DMS114 treated with DMSO at 0.1 percent for 48 hours (cell line): Measurements from ENCODE around the gene OTOS.

Experiments
- DNase-seq: peaks from one replicate; lab custom pipeline; 2025; ENCODE audit not compliant: unreplicated experiment; lab: John Stamatoyannopoulos, UW

Gene OTOS

DNA sequence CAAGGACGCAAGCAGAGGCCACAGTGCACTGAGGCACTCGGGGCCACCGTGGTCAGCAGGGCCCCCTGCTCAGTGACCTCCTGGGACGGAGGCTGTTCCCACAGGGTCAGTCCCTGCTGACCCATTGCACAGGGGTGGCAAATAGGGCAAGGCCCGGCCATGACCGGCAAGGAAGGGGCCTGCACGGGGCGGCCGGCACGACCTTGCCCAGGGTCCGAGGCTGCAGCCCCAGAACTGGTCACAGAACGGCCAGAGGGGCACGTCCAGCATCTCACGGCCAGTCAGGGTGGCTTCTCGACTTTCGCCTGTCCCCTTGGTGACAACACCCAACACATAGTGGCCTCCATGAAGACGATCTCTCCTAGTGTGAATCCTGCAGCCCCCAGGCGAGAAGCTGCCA lies 27.6 kb upstream of the OTOS start:
- no peak for DNase-seq

DNA sequence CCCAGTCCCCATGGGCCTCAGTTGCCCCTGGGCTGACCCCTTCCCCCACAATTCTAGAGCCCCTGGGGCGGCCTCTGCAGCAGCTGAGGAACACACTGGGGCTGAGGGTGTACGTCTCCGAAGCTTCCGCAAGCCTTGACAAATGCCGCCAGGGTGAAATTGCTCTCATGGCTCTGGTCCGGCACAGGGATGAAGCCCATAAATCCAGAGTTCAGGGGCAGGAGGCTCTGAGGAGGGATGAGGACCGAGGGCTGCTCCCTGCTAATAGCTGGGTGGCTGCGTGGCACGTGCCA lies 27.1 kb upstream of the OTOS start:
- no peak for DNase-seq

DNA sequence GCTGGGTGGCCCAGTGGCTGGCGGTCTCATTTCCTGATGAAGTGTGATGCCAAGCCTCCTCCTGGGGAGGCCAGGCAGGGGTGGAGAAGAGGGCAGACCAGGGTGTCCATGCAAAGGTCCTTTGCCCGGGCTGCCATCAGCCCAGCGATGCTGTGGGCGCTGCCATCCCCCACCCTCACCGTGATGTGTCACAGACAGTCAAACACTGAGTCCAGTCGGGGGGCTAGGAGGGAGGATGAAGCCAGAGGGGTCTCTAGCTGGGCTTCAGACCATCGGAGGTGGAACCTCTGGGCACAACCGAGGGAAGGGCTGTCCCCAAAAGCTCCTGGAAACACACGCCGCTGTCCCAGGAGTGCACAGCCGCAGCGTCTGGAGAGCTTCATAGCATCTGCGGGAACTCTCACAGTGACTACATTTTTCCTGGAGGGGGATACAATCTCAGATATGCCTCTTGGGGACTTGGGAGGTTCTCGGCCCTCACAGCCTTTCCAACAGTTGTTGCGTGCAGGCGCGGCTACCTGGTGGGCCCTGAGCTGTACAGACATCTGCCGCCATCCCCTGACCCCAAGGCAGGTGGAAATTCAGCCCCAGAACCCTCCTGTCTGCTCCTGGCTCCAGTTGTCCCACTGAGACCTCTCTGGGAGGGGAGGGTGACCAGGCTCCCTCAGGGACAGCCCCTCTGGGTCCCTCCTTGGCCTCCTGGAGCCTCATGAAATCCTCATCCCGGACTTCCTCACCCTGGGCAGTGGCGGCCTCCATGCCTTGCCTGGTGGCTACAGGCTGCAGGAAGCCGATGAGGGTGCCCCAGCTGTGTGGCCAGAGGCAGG lies 26.5 kb upstream of the OTOS start:
- no peak for DNase-seq

DNA sequence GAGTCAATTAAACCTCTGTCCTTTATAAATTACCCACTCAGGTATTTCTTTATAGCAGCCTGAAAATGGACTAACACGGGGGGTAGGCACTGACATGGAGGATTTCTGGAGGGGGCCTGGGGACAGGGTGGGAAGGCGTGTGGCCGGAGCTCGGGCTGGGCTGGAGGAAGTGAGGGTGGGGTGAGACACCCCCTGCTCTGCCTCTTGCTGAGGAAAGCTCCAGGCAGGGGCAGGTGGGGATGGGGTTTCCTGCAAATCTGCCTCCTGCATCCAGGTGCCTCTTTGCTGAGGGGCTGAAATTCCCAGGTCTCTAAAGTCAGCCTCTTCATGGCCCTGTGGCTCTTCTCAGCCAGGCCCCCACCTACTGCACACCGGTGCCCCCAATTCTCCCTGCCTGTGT lies 25.7 kb upstream of the OTOS start:
- DNase-seq: no peak

DNA sequence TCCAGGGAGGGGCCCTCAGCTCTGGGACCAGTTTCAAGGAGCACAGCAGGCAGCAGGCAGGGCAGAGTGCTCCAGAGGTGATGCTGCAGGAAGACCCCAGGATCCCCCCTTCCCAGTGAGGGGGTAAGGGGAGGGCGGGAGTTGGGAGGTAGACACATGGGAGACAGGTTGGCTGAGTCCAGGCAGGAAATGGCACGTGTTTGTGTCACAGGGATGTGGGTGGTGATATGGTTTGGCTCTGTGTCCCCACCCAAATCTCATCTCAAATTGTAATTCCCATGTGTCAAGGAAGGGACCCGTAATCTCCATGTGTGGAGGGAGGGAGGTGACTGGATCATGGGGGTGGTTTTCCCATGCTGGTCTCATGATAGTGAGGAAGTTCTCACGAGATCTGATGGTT lies 25.2 kb upstream of the OTOS start:
- no peak for DNase-seq

DNA sequence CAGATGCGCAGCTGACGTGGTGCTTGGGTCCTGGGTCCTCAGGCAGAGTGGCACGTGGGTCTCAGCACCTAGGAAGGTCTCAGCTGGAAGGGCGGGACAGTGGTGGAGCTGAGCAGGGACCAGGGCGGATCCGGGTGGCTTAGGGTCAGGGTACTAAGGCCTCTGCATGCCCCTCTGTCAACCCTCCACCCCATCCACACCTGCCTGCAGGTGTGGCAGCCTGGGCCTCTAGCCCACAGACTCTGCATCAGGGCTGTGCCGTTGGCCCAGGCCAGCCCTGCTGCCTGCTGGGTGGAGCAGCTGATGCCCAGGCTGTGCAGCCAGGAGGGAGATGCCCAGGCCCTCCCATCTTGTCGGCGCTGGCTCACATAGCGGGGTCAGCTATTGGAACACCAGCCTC lies 24.6 kb upstream of the OTOS start:
- DNase-seq: no peak

DNA sequence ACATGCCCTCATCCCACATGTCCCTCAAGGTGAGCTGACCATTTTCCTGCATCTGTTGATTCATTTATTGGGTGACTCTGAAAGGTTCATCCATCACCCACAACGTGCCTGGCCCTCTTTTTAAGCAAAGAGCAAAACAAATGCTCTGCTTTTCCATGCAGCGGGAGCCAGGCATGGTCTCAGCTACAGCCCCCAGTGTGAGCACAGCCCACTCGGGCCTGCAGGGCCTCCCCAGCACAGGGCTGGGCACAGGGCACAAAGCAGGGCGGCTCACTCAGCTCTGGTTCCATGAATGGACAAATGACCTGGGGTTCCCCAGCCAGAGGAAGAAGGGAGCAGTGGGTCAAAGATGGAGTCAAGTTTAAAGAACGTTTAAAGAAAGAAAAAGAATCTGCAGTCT lies 24.1 kb upstream of the OTOS start:
- no peak for DNase-seq

DNA sequence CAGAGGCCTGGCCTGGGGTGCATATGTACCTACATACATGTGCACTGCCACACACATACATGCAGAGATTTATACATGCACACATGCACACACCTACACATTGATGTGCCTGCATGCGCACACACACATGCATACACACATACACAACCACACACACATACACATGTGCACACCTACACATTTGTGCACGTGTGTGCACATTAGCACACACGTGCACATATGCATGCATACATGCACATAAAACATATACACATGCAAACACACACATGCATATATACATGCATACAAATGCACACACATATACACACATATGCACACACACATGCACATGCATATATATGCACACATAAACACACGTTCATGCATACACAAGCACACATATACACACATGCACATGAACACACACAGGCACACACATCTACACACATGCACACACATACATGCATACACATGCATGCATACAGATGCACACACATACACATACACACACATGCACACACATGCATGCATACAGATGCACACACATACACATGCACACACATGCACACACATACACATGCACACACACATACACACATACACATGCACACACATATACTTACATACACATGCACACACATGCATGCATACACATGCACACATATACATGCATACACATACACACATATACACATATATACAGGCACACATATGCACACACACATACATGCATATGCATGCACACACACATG lies 23.6 kb upstream of the OTOS start:
- no peak for DNase-seq

DNA sequence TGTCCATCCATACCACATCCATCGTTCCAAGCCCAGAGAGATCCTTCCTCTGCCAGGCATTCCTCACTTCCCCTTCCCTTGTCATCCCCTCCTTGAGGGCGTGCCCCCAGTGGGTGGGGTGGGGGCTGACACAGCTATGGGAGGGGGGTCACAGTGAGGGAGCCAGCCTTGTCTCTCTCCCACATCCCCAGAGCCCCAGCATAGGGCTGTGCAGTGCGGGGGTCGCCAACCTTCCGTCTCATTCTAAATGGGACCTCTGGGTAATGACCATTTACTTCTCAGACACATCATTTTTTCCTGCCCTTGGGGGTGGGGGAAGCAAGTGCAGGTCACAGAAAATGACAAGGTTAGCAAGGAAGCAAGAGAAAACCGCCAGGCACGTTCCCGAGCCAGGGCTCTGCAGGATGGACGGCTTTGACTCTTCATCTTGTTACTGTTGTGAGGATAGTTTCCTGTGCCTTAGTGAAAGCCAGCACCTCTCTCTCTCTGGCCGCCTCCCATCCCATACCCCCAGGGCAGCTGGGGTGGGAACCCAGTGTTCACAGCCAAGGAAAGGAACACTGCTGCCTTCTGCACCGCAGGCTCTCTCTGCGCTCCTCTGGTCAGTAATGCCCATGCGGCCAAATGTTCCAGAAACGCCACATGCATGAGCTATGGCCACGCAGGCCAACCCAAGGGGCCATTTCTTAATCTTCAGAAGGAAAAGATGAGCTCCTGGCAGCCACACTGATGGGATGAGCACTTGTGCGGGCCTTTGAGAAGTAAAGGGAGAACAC lies 22.7 kb upstream of the OTOS start:
- DNase-seq: no peak

DNA sequence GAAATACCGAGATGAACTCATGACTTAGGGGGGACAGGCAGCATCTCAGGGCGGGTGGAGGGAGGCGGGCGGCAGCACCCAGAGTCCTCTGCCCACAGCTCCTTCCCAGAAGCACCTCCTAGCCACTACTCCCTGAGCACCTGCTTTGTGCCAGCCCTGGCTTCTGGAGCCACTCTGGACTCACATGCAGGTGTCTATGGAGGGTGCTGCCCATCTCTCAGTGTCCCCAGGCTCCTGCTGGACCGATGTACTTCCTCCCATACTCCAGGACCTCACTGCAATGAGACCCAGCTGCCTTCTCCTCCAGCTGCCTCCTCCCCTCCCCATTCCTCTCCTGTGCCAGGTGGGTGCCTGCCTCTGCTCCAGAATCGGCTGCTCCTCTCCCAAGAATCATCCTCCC lies 22.1 kb upstream of the OTOS start:
- DNase-seq: no peak

DNA sequence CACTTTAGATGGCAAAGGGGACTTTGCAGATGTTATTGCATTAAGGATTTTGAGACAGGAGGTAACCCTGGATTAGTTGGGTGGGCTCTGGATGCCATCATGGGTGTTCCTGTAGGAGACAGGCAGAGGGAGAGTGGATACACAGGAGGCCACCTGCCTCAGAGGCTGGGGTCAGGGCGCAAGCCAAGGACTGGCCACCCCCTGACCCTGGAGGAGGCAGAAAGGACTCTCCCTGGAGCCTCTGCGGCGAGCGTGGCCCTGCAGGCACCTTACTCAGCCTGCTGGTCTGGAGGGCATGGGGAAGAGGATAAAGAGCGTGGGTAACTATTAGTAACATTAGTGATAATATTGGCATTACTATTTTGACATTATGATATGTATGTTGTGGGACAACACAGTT lies 21.6 kb upstream of the OTOS start:
- no peak for DNase-seq

DNA sequence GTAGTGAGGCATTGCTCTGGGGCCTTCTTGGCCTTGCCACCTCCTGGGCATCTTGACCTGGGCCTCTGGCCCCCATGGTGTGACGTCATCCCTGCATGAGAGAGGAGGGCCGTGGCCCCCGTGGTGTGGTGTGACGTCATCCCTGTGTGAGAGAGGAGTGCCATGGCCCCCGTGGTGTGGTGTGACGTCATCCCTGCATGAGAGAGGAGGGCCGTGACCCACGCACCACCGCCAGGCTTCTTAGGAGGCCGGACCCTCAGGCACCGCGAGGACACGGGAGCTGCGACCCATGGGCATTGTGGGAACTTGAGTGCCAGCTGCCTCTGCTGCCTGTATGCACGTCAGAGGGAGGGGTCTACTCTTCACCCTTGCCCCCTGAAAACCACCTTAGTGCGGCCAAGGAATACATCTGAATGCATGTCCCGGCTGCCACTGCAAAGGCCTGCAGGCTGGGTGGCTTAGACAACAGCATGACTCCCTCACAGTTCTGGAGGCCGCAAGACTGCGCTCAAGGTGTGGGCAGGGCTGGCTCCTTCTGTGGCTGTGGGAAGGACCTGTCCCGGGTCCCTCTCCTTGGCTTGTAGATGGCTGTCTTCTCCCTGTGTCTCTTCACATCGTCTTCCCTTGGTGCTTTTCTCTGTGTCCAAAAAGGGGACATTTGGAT lies 20.8 kb upstream of the OTOS start:
- no peak for DNase-seq

DNA sequence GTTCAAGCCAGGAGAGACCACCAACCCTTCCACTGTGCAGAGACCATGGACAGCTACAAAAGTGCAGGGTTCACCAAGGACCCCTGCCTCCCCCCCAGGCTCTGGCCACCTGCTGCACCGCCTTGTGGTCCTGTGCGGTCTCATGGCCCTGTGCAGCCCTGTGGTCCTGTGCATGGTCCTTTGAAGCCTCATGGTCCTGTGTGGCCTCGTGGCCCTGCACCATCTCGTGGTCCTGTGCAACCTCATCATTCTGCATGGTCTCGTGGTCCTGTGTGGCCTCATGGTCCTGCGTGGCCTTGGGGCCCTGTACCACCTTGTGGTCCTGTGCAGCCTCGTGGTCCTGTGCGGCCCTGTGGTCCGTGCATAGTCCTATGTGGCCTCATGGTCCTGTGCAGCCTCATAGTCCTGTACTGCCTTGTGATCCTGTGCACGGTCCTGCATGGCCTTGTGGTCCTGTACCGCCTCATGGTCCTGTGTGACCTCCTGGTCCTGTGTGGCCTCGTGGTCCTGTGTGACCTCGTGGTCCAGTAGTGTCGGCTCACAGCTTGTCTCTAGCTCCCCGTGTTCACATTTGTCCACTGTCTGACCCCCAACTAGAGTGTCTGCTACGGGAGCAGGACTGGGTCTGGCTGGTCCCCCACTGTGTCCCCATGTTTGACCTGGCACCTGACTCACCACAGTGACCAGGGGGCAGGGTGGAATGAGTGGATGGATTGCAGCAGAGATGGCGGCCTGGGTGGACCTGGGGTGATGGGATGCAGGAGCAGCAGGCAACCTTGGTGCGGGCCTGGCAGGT lies 20.0 kb upstream of the OTOS start:
- no peak for DNase-seq

DNA sequence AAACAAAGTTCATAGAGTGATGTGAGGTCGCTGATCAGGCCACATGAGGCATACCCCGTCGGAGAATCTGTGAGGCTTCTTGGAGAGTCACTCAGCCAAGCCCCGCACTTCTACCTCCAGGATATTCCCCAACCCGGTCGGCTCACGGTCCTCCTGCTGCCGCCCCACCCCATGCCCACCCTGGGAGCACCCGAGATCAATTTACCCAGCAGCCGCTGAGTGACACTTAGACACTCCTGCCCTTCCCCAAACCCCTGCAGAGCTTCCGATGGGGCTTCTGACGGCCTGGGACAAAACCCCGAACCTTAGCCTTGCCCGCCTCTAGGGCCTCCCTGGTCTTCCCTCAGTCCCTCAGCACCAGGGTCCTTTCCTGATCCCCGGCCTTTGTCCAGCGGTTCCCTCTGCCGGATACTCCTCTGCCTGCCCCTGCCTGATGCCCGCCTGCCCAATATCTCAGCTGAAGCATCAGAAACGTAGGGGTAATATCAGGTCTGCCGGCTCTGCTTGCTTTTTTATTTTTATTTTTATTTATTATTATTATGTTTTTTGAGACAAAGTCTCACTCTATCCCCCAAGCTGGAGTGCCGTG lies 18.9 kb upstream of the OTOS start:
- DNase-seq: no peak

DNA sequence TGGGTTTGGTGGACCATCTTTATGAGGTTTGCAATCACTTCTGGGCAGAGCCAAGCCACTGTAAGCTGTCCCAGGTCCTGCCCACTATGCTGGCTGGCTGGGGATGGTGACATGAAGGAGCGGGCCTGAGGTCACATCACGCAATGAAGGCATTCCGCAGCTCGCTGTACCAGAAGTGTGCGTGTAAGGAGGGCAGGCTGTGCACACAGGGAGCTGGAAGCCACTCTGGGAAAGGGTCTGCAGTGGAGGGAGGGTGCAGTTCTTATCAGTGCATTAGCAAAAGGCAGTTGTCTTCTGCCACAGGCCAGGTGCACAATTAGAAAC lies 16.7 kb upstream of the OTOS start:
- DNase-seq: no peak

DNA sequence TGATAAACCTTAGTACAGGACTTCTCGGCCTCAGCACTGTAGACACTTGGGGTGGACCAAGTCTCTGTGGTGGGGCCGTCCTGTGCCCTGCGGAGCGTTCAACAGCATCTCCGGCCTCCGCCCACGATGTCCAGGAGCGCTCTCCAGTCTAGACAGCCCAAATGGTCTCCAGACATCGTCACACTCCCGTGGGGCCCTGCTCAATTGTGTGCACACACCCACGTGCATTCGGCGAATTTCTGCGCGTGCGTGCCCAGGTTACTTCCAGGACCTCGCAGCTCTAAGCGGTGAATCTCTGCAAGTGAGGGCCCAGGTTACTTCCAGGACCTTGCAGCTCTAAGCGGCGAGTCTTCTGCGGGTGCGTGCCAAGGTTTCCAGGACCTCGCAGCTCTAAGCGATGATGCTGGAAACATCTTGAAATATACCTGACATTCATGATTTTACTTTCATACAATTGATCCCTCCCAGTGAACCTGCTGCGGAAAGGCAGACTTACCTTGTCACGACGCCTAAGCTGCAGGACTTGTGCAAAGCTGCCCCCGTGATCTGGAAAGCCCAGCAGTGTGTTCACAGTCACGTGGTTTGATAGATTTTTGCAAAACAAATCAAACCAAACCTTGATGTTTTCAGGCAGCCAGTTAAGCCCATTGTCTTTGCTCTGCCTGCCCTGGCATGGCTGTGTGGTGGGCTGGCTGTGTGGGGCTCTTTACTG lies 16.1 kb upstream of the OTOS start:
- DNase-seq: no peak

DNA sequence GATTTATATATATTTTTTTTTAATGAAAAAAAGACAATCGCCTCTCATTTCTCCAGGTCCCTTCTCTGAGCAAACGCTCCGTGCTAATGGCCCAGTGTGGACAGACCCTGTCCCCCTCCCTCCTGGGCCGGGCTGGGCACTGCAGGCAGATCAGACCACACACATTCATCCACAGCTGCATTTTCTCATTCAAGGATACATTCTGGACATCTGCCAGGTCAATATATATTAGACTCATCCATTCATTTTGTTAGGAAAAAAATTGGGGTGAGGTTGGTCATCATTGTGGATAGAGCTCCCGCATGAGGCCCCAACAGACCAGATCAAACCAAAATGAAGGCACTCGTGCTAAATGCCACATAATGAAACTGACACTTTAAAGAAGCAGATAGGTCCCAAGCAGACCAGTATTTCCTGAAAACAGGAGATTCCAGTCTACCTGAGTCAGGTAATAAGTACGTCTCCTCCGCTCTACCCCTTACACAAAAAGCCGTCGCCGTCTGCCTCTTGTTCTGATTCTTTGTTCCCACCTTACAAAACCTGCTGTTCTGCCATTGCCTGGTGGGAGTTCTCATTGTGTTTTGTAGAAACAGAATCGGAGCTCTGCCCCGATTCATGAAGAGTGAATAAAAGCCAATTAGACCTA lies 15.4 kb upstream of the OTOS start:
- DNase-seq: no peak

DNA sequence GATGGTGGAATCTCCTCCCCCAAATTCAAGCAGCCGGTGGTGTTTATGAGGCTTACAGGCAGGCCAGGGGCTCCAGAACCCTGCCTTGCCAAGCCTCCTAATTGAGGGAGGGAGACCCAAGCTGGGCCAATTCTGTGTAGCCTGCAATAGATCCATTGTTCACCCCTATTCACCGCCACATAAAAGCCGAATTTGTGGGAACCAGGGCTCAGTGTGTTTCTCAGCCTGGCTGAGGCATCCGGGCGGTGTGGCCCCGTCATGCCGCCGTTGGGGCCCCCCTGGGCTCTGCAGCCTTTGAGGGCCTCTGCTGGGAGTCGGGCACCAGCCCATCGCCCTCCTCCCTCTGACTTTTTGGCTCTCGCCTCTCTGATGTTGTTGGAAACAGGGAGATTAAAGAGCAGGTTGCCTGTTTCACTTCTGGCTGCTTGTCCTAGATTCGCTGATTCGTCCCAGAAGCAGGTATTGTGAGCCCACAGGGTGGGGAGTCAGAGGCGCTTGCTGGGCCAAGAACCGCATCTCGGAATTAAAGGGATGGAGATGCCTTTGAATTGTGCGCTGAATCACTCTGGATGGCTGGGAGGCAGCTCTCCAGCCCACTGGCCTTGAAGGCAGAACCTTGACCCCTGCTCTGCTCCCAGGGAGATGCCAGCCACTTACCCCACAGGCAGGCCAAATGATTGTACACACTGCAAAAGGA lies 14.7 kb upstream of the OTOS start:
- no peak for DNase-seq

DNA sequence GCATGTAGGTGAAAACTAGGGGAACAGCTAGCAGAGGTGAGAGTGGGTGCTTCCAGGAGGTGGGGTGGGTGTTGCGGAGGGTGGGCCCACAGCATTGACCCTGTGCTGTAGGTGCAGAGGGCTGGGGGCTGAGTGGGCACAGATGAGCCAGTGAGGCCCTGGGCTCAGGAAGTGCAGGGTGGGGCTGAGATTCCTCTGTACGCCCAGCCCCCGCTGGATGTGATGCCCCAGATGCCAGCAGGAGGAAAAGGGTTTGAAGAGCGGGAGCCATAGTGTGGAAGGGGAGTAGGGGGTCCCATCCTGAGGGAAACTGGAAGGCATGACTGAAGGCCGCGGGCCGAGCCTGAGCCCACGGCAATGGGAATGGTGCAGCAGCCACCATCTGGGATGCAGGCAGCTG lies 14.1 kb upstream of the OTOS start:
- no peak for DNase-seq
